Liver (tissue), 10 donors: ENCODE results near the gene EEF1AKMT2. TPM values are rescaled to one million over a fixed set of nuclear protein-coding genes. Genes with fewer than 3 reads are reported as not detected.
A peak's percentile ranks its signal among the peaks of the same experiment; 100 is the strongest.

Source experiments
- DNase-seq: peaks from one replicate; pipeline ENCODE4 v3.0.0-alpha.2; 2017; ENCODE audit warnings: low spot score
- H3K27ac ChIP-seq, 2 donors: one replicate each; pipeline ENCODE4 v1.7.0; 2013; ENCODE audit warnings: inconsistent platforms in 2 of 2, low read length in 2 of 2, control low read depth in 1 of 2, low read depth in 1 of 2, mild to moderate bottlenecking in 1 of 2
- H3K27me3 ChIP-seq, 4 donors: one replicate each; pipeline versions ENCODE4 v1.6.1 to v1.7.0; 2013; ENCODE audit warnings: low read length in 3 of 4, inconsistent platforms in 1 of 4, mild to moderate bottlenecking in 1 of 4, moderate library complexity in 1 of 4; ENCODE audit not compliant: control insufficient read depth in 4 of 4, insufficient read depth in 4 of 4
- H3K36me3 ChIP-seq, 4 donors: one replicate each; pipeline versions ENCODE4 v1.6.1 to v1.7.0; 2013; ENCODE audit warnings: low read length in 3 of 4, mild to moderate bottlenecking in 3 of 4, low read depth in 1 of 4, moderate library complexity in 1 of 4; ENCODE audit not compliant: control insufficient read depth in 4 of 4, insufficient read depth in 3 of 4
- H3K4me1 ChIP-seq, 4 donors: one replicate each; pipeline versions ENCODE4 v1.6.1 to v1.7.0; 2013; ENCODE audit warnings: low read length in 3 of 4, mild to moderate bottlenecking in 3 of 4, moderate library complexity in 1 of 4; ENCODE audit not compliant: control insufficient read depth in 4 of 4, insufficient read depth in 4 of 4
- H3K4me3 ChIP-seq, 3 donors: one replicate each; pipeline versions ENCODE4 v1.6.1 to v1.7.0; 2013; ENCODE audit warnings: low read length in 3 of 3, control low read depth in 1 of 3, low read depth in 1 of 3, mild to moderate bottlenecking in 1 of 3
- H3K9ac ChIP-seq, 2 donors: one replicate each; pipeline ENCODE4 v1.7.0; 2013; ENCODE audit warnings: low read length in 2 of 2, mild to moderate bottlenecking in 2 of 2, moderate library complexity in 2 of 2, control low read depth in 1 of 2, low read depth in 1 of 2
- H3K9me3 ChIP-seq, 4 donors: one replicate each; pipeline versions ENCODE4 v1.6.1 to v1.7.0; 2013; ENCODE audit warnings: low read length in 3 of 4; ENCODE audit not compliant: control insufficient read depth in 4 of 4
- EGR1 ChIP-seq, 2 donors: IDR thresholded peaks; 2 replicates each; pipeline ENCODE4 v1.6.1; 2016 to 2018; ENCODE audit warnings: antibody characterized with exemption in 2 of 2, low read depth in 2 of 2
- FOXA1 ChIP-seq: IDR thresholded peaks from 2 replicates; pipeline ENCODE4 v1.6.1; 2016; ENCODE audit warnings: antibody characterized with exemption
- FOXA2 ChIP-seq: IDR thresholded peaks from 2 replicates; pipeline ENCODE4 v1.6.1; 2016; ENCODE audit warnings: antibody characterized with exemption
- GABPA ChIP-seq, 2 donors: IDR thresholded peaks in 1 of 2; conservative IDR thresholded peaks in 1 of 2; 2 replicates each; pipeline ENCODE4 v1.6.1; 2016; ENCODE audit warnings: antibody characterized with exemption in 2 of 2, mild to moderate bottlenecking in 1 of 2, moderate library complexity in 1 of 2
- HNF4A ChIP-seq, 2 donors: conservative IDR thresholded peaks; 2 replicates each; pipeline ENCODE4 v1.6.1; 2016; ENCODE audit warnings: antibody characterized with exemption in 2 of 2, mild to moderate bottlenecking in 2 of 2
- HNF4G ChIP-seq: IDR thresholded peaks from 2 replicates; pipeline ENCODE4 v1.6.1; 2016; ENCODE audit warnings: antibody characterized with exemption
- JUND ChIP-seq, 2 donors: IDR thresholded peaks; 2 replicates each; pipeline ENCODE4 v1.6.1; 2016; ENCODE audit warnings: antibody characterized with exemption in 2 of 2
- NR2F2 ChIP-seq: IDR thresholded peaks from 2 replicates; pipeline ENCODE4 v1.6.1; 2016; ENCODE audit warnings: antibody characterized with exemption
- RAD21 ChIP-seq, 2 donors: IDR thresholded peaks; 2 replicates each; pipeline ENCODE4 v1.6.1; 2016; ENCODE audit warnings: antibody characterized with exemption in 2 of 2, mild to moderate bottlenecking in 2 of 2
- RXRA ChIP-seq, 2 donors: IDR thresholded peaks; 2 replicates each; pipeline ENCODE4 v1.6.1; 2017 to 2018; ENCODE audit warnings: antibody characterized with exemption in 2 of 2, mild to moderate bottlenecking in 1 of 2
- SP1 ChIP-seq: IDR thresholded peaks from 2 replicates; pipeline ENCODE4 v1.6.1; 2018; ENCODE audit warnings: antibody characterized with exemption, mild to moderate bottlenecking
- TAF1 ChIP-seq: conservative IDR thresholded peaks from 2 replicates; pipeline ENCODE4 v1.6.1; 2016; ENCODE audit warnings: antibody characterized with exemption, mild to moderate bottlenecking
- YY1 ChIP-seq: IDR thresholded peaks from 2 replicates; pipeline ENCODE4 v1.6.1; 2016; ENCODE audit warnings: antibody characterized with exemption, mild to moderate bottlenecking
- WGBS: extraction: QIAGEN DNeasy Blood & Tissue Kit; methylation state at CpG from one replicate; pipeline ENCODE4 v1.1.7; 2013; 5-methylcytosine and 5-hydroxymethylcytosine counted together
- polyA plus RNA-seq, 2 donors: library from polyadenylated mRNA; stranded (reverse) in 1 of 2; unstranded in 1 of 2; fragments of 200-250 nt in 1 of 2; fragments of >200 nt in 1 of 2; fragmentation: Nextera tagmentation in 1 of 2; extraction: Ambion mirVana in 1 of 2; gene quantifications; one replicate each; pipeline versions ENCODE4 v1.2.1 to v1.2.3, GENCODE V29; 2013 to 2015
- small RNA-seq: library from RNA; depleted of rRNA; stranded (forward); fragments of <200 nt; gene quantifications from one replicate; pipeline ENCODE3, GENCODE V24; 2014
- total RNA-seq, 2 donors: library from RNA; depleted of rRNA; stranded (reverse); fragments of >200 nt; gene quantifications; one replicate each; pipeline ENCODE4 v1.2.3, GENCODE V29; 2014
- TF ChIP-seq, protein P1 (sequence below): IDR thresholded peaks from 2 replicates; pipeline ENCODE4 v1.6.1; 2016; ENCODE audit warnings: antibody characterized with exemption, mild to moderate bottlenecking
- TF ChIP-seq, protein P2 (sequence below): IDR thresholded peaks from 2 replicates; pipeline ENCODE4 v1.6.1; 2016; ENCODE audit warnings: antibody characterized with exemption
- TF ChIP-seq, protein P3 (sequence below): IDR thresholded peaks from 2 replicates; pipeline ENCODE4 v1.6.1; 2016; ENCODE audit warnings: antibody characterized with exemption
- TF ChIP-seq, protein P4 (sequence below): IDR thresholded peaks from 2 replicates; pipeline ENCODE4 v1.6.1; 2016; ENCODE audit warnings: antibody characterized with exemption
- TF ChIP-seq, protein P5 (sequence below): fragments of 150-350 bp; IDR thresholded peaks from 2 replicates; pipeline ENCODE4 v1.5.1; 2017; ENCODE audit warnings: improper control_type of control experiment, low read depth, low read length; ENCODE audit not compliant: missing input control
- donor health status: healthy.
- donor health status: healthy.
- donor health status: healthy.
- donor health status: healthy.
- donor health status: healthy.

EEF1AKMT2 gene
- total and polyA plus RNA-seq, 4 donors, result 5.9 to 12.7 (median 8.5) TPM

DNA sequence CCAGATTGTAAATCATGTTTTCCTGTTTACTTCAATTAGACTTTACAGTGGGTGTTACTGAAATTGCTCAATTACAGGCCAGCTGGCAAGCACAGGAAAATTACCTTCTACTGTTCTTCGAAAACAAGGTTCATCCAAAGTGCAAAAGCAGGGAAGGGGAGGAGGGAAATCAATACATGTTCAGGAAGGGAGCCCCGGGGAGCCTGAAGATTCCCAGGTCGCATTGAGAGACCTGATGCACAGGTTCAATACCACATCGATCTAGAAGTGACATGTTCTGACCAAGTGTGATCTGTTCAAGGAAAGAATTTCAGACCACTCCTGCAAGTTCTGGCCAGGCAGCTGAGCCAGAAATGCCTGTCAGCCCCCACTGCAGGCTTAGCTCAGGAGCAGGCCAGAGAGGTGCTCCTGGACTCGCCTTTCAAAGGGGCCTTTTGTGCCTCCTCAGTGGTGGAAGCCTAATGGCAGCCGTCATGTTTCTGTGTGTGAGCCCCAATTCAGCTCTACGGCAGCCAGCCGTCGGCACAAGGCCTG lies 83.4 kb downstream of the EEF1AKMT2 start:
- WGBS, result 38% methylated on average over 9 of the region's 9 CpGs
- Histone ChIP-seq H3K27ac (peak overlapping the region in 1 of 2 donors; percentile 23), H3K4me3 (no peak overlapping the region), H3K9me3 (no peaks in the 10 kb centered on the region), H3K27me3 (no peaks in the 10 kb centered on the region), H3K4me1 (peaks cover 24 to 53% (median 33%) of the 10 kb centered on the region in 4 donors), H3K9ac (no peak overlapping the region), H3K36me3 (peaks cover 0 to 6% (median 1%) of the 10 kb centered on the region in 4 donors)
- TF ChIP-seq YY1, result no peak
- TF ChIP-seq GABPA (IDR thresholded peaks at IDR 0.05 in 1 of 2, conservative IDR thresholded peaks at IDR 0.05 in 1 of 2), result no peak
- no peak for TF ChIP-seq NR2F2
- no peak for TF ChIP-seq EGR1 (IDR thresholded peaks at IDR 0.05; ENCODE audit: low read depth in 2 of 2)
- peak; percentile 60 for TF ChIP-seq SP1
- TF ChIP-seq HNF4A (conservative IDR thresholded peaks at IDR 0.05), result peak; percentile 57 to 69
- TF ChIP-seq TAF1, result no peak
- TF ChIP-seq FOXA1, result no peak
- no peak for TF ChIP-seq FOXA2
- TF ChIP-seq HNF4G, result peak; percentile 26
- TF ChIP-seq, protein P1, sequence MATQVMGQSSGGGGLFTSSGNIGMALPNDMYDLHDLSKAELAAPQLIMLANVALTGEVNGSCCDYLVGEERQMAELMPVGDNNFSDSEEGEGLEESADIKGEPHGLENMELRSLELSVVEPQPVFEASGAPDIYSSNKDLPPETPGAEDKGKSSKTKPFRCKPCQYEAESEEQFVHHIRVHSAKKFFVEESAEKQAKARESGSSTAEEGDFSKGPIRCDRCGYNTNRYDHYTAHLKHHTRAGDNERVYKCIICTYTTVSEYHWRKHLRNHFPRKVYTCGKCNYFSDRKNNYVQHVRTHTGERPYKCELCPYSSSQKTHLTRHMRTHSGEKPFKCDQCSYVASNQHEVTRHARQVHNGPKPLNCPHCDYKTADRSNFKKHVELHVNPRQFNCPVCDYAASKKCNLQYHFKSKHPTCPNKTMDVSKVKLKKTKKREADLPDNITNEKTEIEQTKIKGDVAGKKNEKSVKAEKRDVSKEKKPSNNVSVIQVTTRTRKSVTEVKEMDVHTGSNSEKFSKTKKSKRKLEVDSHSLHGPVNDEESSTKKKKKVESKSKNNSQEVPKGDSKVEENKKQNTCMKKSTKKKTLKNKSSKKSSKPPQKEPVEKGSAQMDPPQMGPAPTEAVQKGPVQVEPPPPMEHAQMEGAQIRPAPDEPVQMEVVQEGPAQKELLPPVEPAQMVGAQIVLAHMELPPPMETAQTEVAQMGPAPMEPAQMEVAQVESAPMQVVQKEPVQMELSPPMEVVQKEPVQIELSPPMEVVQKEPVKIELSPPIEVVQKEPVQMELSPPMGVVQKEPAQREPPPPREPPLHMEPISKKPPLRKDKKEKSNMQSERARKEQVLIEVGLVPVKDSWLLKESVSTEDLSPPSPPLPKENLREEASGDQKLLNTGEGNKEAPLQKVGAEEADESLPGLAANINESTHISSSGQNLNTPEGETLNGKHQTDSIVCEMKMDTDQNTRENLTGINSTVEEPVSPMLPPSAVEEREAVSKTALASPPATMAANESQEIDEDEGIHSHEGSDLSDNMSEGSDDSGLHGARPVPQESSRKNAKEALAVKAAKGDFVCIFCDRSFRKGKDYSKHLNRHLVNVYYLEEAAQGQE, result no peak
- peak; percentile 84 to 93 for TF ChIP-seq RXRA (IDR thresholded peaks at IDR 0.05)
- TF ChIP-seq, protein P2, sequence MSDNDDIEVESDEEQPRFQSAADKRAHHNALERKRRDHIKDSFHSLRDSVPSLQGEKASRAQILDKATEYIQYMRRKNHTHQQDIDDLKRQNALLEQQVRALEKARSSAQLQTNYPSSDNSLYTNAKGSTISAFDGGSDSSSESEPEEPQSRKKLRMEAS, result no peak
- TF ChIP-seq, protein P3, sequence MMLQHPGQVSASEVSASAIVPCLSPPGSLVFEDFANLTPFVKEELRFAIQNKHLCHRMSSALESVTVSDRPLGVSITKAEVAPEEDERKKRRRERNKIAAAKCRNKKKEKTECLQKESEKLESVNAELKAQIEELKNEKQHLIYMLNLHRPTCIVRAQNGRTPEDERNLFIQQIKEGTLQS, result no peak
- no peak for TF ChIP-seq JUND (IDR thresholded peaks at IDR 0.05)
- TF ChIP-seq, protein P4, sequence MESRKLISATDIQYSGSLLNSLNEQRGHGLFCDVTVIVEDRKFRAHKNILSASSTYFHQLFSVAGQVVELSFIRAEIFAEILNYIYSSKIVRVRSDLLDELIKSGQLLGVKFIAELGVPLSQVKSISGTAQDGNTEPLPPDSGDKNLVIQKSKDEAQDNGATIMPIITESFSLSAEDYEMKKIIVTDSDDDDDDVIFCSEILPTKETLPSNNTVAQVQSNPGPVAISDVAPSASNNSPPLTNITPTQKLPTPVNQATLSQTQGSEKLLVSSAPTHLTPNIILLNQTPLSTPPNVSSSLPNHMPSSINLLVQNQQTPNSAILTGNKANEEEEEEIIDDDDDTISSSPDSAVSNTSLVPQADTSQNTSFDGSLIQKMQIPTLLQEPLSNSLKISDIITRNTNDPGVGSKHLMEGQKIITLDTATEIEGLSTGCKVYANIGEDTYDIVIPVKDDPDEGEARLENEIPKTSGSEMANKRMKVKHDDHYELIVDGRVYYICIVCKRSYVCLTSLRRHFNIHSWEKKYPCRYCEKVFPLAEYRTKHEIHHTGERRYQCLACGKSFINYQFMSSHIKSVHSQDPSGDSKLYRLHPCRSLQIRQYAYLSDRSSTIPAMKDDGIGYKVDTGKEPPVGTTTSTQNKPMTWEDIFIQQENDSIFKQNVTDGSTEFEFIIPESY, result no peak
- TF ChIP-seq, protein P5, sequence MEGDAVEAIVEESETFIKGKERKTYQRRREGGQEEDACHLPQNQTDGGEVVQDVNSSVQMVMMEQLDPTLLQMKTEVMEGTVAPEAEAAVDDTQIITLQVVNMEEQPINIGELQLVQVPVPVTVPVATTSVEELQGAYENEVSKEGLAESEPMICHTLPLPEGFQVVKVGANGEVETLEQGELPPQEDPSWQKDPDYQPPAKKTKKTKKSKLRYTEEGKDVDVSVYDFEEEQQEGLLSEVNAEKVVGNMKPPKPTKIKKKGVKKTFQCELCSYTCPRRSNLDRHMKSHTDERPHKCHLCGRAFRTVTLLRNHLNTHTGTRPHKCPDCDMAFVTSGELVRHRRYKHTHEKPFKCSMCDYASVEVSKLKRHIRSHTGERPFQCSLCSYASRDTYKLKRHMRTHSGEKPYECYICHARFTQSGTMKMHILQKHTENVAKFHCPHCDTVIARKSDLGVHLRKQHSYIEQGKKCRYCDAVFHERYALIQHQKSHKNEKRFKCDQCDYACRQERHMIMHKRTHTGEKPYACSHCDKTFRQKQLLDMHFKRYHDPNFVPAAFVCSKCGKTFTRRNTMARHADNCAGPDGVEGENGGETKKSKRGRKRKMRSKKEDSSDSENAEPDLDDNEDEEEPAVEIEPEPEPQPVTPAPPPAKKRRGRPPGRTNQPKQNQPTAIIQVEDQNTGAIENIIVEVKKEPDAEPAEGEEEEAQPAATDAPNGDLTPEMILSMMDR, result no peak
- peak in 1 of 2 donors; percentile 56 for TF ChIP-seq RAD21 (IDR thresholded peaks at IDR 0.05)
- DNase-seq, result no peak

Small RNAs within 50 kb of the gene (small RNA-seq; reads per million reads assigned to genes)
- not detected for gene RF00019

Other genes with a start within 250 kb of the EEF1AKMT2 start
- gene FAM53B, start 47.5 kb downstream of the EEF1AKMT2 start, total RNA-seq, result 10 to 100 TPM; 10.2 to 24.0 TPM
- gene FAM53B, start 47.5 kb downstream of the EEF1AKMT2 start, polyA plus RNA-seq, result 1 to 10 TPM; 1.1 to 2.3 TPM
- gene ABRAXAS2, start 9.9 kb upstream of the EEF1AKMT2 start, total RNA-seq, result 1 to 10 TPM; 6.8 to 7.7 TPM
- 1 to 10 TPM; 4.9 to 5.5 TPM for gene ABRAXAS2, start 9.9 kb upstream of the EEF1AKMT2 start, polyA plus RNA-seq
- gene ZRANB1, start 150.2 kb upstream of the EEF1AKMT2 start, total RNA-seq, result 10 to 100 TPM; 21.2 to 32.5 TPM
- 1 to 10 TPM; 6.2 to 7.5 TPM for gene ZRANB1, start 150.2 kb upstream of the EEF1AKMT2 start, polyA plus RNA-seq